ENCODE results near the gene SDK1.
"Not testable (repeated sequence)": the region's sequence is repeated elsewhere in the genome, so short reads cannot be mapped to it uniquely, and the experiment has no call there.

The SDK1 gene

GRCh38 chr7:4241791-4242190, 940.7 kb downstream of the SDK1 start:
- no peak for DNase-seq

GRCh38 chr7:4242706-4243105, 941.7 kb downstream of the SDK1 start:
- no peak for DNase-seq

- no peak for DNase-seq
These were observed 943.0 kb downstream of the SDK1 start for GRCh38 chr7:4244041-4244440.

GRCh38 chr7:4244635-4245034, 943.6 kb downstream of the SDK1 start:
- no peak for DNase-seq

- no peak for DNase-seq
These were observed 944.2 kb downstream of the SDK1 start for GRCh38 chr7:4245135-4245865.

- no peak for DNase-seq
These were observed 944.9 kb downstream of the SDK1 start for GRCh38 chr7:4245866-4246470.

- no peak for DNase-seq
These were observed 945.5 kb downstream of the SDK1 start for GRCh38 chr7:4246536-4246935.

- DNase-seq = no peak
These were observed 946.2 kb downstream of the SDK1 start for GRCh38 chr7:4247106-4247876.

GRCh38 chr7:4248295-4248694, 947.2 kb downstream of the SDK1 start:
- no peak for DNase-seq

GRCh38 chr7:4249241-4249640, 948.2 kb downstream of the SDK1 start:
- DNase-seq = no peak

- no peak for DNase-seq
These were observed 954.3 kb downstream of the SDK1 start for GRCh38 chr7:4255336-4255735.

- DNase-seq = no peak
These were observed 955.2 kb downstream of the SDK1 start for GRCh38 chr7:4256286-4256685.

GRCh38 chr7:4257146-4258111, 956.4 kb downstream of the SDK1 start:
- DNase-seq = no peak

- not testable (repeated sequence) for DNase-seq
These were observed 959.1 kb downstream of the SDK1 start for GRCh38 chr7:4260116-4260515.

- DNase-seq = no peak
These were observed 960.0 kb downstream of the SDK1 start for GRCh38 chr7:4260867-4261600.

- no peak for DNase-seq
These were observed 960.5 kb downstream of the SDK1 start for GRCh38 chr7:4261601-4261960.

GRCh38 chr7:4264206-4264605, 963.2 kb downstream of the SDK1 start:
- DNase-seq = not testable (repeated sequence)

- DNase-seq = no peak
These were observed 964.0 kb downstream of the SDK1 start for GRCh38 chr7:4265066-4265465.

- DNase-seq = no peak
These were observed 964.6 kb downstream of the SDK1 start for GRCh38 chr7:4265676-4266075.

GRCh38 chr7:4266270-4267040, 965.4 kb downstream of the SDK1 start:
- no peak for DNase-seq

- DNase-seq = no peak
These were observed 966.4 kb downstream of the SDK1 start for GRCh38 chr7:4267341-4268039.

Measured in NCI-H774 (cell line).